DOHH2 (cell line): ENCODE measurements around the gene ALG2.

Experiments used
- H3F3A ChIP-seq: fragments of 200-600 bp; sonication (generic), shearing (Covaris generic); 2 replicates; pipeline ENCODE4 v1.6.0; 2016; ENCODE audit warnings: antibody characterized with exemption, mild to moderate bottlenecking; ENCODE audit not compliant: control insufficient read depth, insufficient read depth
- H3K27ac ChIP-seq: fragments of 200-600 bp; sonication (generic); 2 replicates; pipeline ENCODE4 v1.5.1; 2014; ENCODE audit warnings: low read depth, mild to moderate bottlenecking, low read length, moderate library complexity
- H3K27me3 ChIP-seq: fragments of 200-600 bp; sonication (generic); 2 replicates; pipeline ENCODE4 v1.6.1; 2014; ENCODE audit warnings: mild to moderate bottlenecking, low read length, mixed read lengths; ENCODE audit not compliant: control insufficient read depth
- H3K36me3 ChIP-seq: fragments of 200-600 bp; sonication (generic); 2 replicates; pipeline ENCODE4 v1.6.1; 2014; ENCODE audit warnings: mild to moderate bottlenecking, low read length, moderate library complexity, mixed read lengths; ENCODE audit not compliant: control insufficient read depth
- H3K4me1 ChIP-seq: fragments of 200-600 bp; sonication (generic); 2 replicates; pipeline ENCODE4 v1.6.1; 2014; ENCODE audit warnings: mild to moderate bottlenecking, low read length, mixed read lengths; ENCODE audit not compliant: control insufficient read depth
- H3K4me2 ChIP-seq: fragments of 200-600 bp; sonication (generic); 2 replicates; pipeline ENCODE4 v1.6.0; 2014; ENCODE audit warnings: mild to moderate bottlenecking, low read length, moderate library complexity
- H3K4me3 ChIP-seq: fragments of 200-600 bp; sonication (generic); 2 replicates; pipeline ENCODE4 v1.5.1; 2014; ENCODE audit warnings: mild to moderate bottlenecking, low read length, mixed read lengths
- H3K79me2 ChIP-seq: fragments of 200-600 bp; sonication (generic); 2 replicates; pipeline ENCODE4 v1.6.1; 2014; ENCODE audit warnings: mild to moderate bottlenecking, low read length, mixed read lengths; ENCODE audit not compliant: control insufficient read depth
- H3K9me2 ChIP-seq: fragments of 200-600 bp; sonication (generic); replicated peaks from 2 replicates; pipeline ENCODE4 v1.6.1; 2014; ENCODE audit warnings: mild to moderate bottlenecking, low read length, mixed read lengths; ENCODE audit not compliant: control insufficient read depth
- H3K9me3 ChIP-seq: fragments of 200-600 bp; sonication (generic); 2 replicates; pipeline ENCODE4 v1.6.1; 2014; ENCODE audit warnings: antibody characterized with exemption, low read length, mixed read lengths; ENCODE audit not compliant: control insufficient read depth, insufficient read depth
- H4K20me1 ChIP-seq: fragments of 200-600 bp; sonication (generic); 2 replicates; pipeline ENCODE4 v1.6.0; 2014; ENCODE audit warnings: low read depth, mild to moderate bottlenecking, antibody characterized with exemption, low read length, moderate library complexity; ENCODE audit not compliant: control insufficient read depth, insufficient read depth
- EZH2phosphoT487 ChIP-seq: fragments of 200-600 bp; sonication (generic); IDR thresholded peaks from 2 replicates; pipeline ENCODE4 v1.6.1; 2017; ENCODE audit warnings: borderline replicate concordance, mild to moderate bottlenecking, antibody characterized with exemption, low read length, moderate library complexity, mixed read lengths
- TF ChIP-seq, protein P1 (sequence below): fragments of 200-600 bp; sonication (generic); IDR thresholded peaks from one replicate; pipeline ENCODE4 v1.5.1; 2014; ENCODE audit warnings: antibody characterized with exemption, mild to moderate bottlenecking, low read depth, low read length; ENCODE audit not compliant: poor library complexity, severe bottlenecking

The ALG2 gene

GRCh38 chr9:99230206-99230605 lies 8.5 kb upstream of the ALG2 start:
- Histone ChIP-seq H3K36me3 (peaks cover 79% of the 10 kb centered on the region), H3K27me3 (no peaks in the 10 kb centered on the region), H3K9me2 (no peaks in the 10 kb centered on the region), H3K79me2 (peaks cover 16% of the 10 kb centered on the region), H3K4me1 (peaks cover 38% of the 10 kb centered on the region), H3F3A (peaks cover 8% of the 10 kb centered on the region), H3K4me3 (no peak overlapping the region), H3K9me3 (no peaks in the 10 kb centered on the region), H3K4me2 (no peak overlapping the region), H4K20me1 (no peaks in the 10 kb centered on the region), H3K27ac (no peak overlapping the region)
- TF ChIP-seq, protein P1, sequence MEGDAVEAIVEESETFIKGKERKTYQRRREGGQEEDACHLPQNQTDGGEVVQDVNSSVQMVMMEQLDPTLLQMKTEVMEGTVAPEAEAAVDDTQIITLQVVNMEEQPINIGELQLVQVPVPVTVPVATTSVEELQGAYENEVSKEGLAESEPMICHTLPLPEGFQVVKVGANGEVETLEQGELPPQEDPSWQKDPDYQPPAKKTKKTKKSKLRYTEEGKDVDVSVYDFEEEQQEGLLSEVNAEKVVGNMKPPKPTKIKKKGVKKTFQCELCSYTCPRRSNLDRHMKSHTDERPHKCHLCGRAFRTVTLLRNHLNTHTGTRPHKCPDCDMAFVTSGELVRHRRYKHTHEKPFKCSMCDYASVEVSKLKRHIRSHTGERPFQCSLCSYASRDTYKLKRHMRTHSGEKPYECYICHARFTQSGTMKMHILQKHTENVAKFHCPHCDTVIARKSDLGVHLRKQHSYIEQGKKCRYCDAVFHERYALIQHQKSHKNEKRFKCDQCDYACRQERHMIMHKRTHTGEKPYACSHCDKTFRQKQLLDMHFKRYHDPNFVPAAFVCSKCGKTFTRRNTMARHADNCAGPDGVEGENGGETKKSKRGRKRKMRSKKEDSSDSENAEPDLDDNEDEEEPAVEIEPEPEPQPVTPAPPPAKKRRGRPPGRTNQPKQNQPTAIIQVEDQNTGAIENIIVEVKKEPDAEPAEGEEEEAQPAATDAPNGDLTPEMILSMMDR, result no peak
- no peak for TF ChIP-seq EZH2phosphoT487

DNA sequence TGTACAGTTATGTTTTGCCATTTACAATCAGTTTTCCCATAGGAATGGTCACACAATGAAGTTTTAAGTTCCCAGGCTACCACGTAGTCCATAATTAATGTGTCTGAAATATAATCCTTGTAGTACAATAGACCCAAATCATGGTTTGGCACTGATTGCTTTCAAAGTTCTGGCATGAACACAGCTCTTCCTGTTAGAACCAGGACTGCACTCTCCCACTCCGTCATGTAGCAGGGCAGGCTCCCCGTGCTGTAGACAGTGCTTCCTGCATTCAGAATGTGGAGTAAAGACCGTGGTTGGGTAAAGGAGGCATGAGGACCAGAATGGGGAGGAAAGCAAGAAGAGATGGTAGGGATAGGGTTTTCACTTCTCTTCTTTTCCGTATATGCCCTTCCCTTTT lies 4.3 kb upstream of the ALG2 start:
- H3K4me2 ChIP-seq, result no peak overlapping the region
- H3K9me3 ChIP-seq, result no peaks in the 10 kb centered on the region
- TF ChIP-seq, protein P1, result no peak
- no peak for TF ChIP-seq EZH2phosphoT487
- H3K4me3 ChIP-seq, result no peak overlapping the region
- H3K36me3 ChIP-seq, result peaks cover 72% of the 10 kb centered on the region
- H3K27me3 ChIP-seq, result no peaks in the 10 kb centered on the region
- H3F3A ChIP-seq, result no peaks in the 10 kb centered on the region
- H3K4me1 ChIP-seq, result peaks cover 22% of the 10 kb centered on the region
- H3K27ac ChIP-seq, result no peak overlapping the region
- H3K9me2 ChIP-seq, result no peaks in the 10 kb centered on the region
- peaks cover 55% of the 10 kb centered on the region for H3K79me2 ChIP-seq
- H4K20me1 ChIP-seq, result peaks cover 3% of the 10 kb centered on the region; the same call in 1 of the 2 replicates

DNA sequence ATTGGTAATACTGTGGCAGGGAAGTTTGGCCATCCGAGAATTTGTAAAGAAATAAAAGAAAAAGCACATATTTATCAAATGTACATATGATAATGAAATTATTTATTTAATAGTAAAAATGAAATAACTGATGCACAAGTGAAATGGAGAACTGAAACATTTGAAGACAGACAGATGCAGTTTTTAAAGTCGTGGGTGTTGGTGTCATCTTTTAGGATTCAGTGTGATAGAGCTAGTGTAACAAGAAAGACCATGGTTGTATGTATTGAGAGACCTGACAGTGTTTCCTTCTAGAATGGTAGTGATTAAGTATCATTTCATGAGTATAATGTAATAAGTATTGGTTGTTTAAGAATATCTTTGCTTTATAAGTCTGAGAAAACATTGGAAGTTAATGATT lies 2.7 kb upstream of the ALG2 start:
- Histone ChIP-seq H3K9me3 (no peaks in the 10 kb centered on the region), H3K27ac (no peak overlapping the region), H3K9me2 (no peaks in the 10 kb centered on the region), H3F3A (no peaks in the 10 kb centered on the region), H3K4me2 (peak overlapping the region; percentile 92), H3K4me3 (no peak overlapping the region), H3K27me3 (no peaks in the 10 kb centered on the region), H3K79me2 (peaks cover 71% of the 10 kb centered on the region), H3K4me1 (peaks cover 33% of the 10 kb centered on the region), H4K20me1 (peaks cover 11% of the 10 kb centered on the region; the same call in 1 of the 2 replicates), H3K36me3 (peaks cover 64% of the 10 kb centered on the region)
- TF ChIP-seq, protein P1, result no peak
- no peak for TF ChIP-seq EZH2phosphoT487
